Karpas-422 (cell line): ENCODE measurements around the gene KIAA0825. TPM values are rescaled to one million over a fixed set of nuclear protein-coding genes. Genes with fewer than 3 reads are reported as not detected.

Experiments
- DNase-seq: peaks from one replicate; pipeline ENCODE4 v3.0.0-alpha.2; 2015
- H2AFZ ChIP-seq: fragments of 200-600 bp; sonication (generic); 2 replicates; pipeline ENCODE4 v1.6.1; 2014; ENCODE audit warnings: antibody characterized with exemption, low read length, mixed read lengths
- H3K27ac ChIP-seq: fragments of 200-600 bp; sonication (generic); 2 replicates; pipeline ENCODE4 v1.5.1; 2014; ENCODE audit warnings: mild to moderate bottlenecking, low read length, moderate library complexity
- H3K27me3 ChIP-seq: fragments of 200-600 bp; sonication (generic); 2 replicates; pipeline ENCODE4 v1.6.1; 2014; ENCODE audit warnings: low read length, mixed read lengths
- H3K36me3 ChIP-seq: fragments of 200-600 bp; sonication (generic); 2 replicates; pipeline ENCODE4 v1.6.1; 2014; ENCODE audit warnings: low read length, mixed read lengths; ENCODE audit not compliant: insufficient read depth
- H3K4me1 ChIP-seq: fragments of 200-600 bp; sonication (generic); 2 replicates; pipeline ENCODE4 v1.6.1; 2014; ENCODE audit warnings: mild to moderate bottlenecking, low read length, mixed read lengths
- H3K4me2 ChIP-seq: fragments of 200-600 bp; sonication (generic); 2 replicates; pipeline ENCODE4 v1.6.1; 2014; ENCODE audit warnings: low read length, low read depth, mild to moderate bottlenecking; ENCODE audit not compliant: poor library complexity, severe bottlenecking
- H3K4me3 ChIP-seq: fragments of 200-600 bp; sonication (generic); 2 replicates; pipeline ENCODE4 v1.5.1; 2014; ENCODE audit warnings: mild to moderate bottlenecking, antibody characterized with exemption, low read length, mixed read lengths
- H3K79me2 ChIP-seq: fragments of 200-600 bp; sonication (generic); 2 replicates; pipeline ENCODE4 v1.6.1; 2014; ENCODE audit warnings: mild to moderate bottlenecking, low read length, mixed read lengths
- H3K9ac ChIP-seq: fragments of 200-600 bp; sonication (generic); 2 replicates; pipeline ENCODE4 v1.6.0; 2014; ENCODE audit warnings: low read length
- H3K9me2 ChIP-seq: fragments of 200-600 bp; sonication (generic), shearing (Covaris generic); replicated peaks from 2 replicates; pipeline ENCODE4 v1.6.0; 2014; ENCODE audit warnings: mild to moderate bottlenecking, low read length, moderate library complexity; ENCODE audit not compliant: insufficient read depth
- H3K9me3 ChIP-seq: fragments of 300-700, 200-600 bp; sonication (generic); 2 replicates; pipeline ENCODE4 v1.6.1; 2014; ENCODE audit warnings: low read length, mixed read lengths
- H4K20me1 ChIP-seq: fragments of 200-600 bp; sonication (generic); 2 replicates; pipeline ENCODE4 v1.6.1; 2014; ENCODE audit warnings: mild to moderate bottlenecking, antibody characterized with exemption, low read length, low read depth; ENCODE audit not compliant: insufficient read depth
- total RNA-seq: library from RNA; depleted of rRNA; stranded (reverse); fragments of >200 nt; shearing (Covaris generic); gene quantifications from 2 replicates; pipeline ENCODE4 v1.2.3, GENCODE V29; 2014; ENCODE audit warnings: low replicate concordance

The KIAA0825 gene
- total RNA-seq, 1 experiment from 2014 or later, result 2.0 TPM

DNA sequence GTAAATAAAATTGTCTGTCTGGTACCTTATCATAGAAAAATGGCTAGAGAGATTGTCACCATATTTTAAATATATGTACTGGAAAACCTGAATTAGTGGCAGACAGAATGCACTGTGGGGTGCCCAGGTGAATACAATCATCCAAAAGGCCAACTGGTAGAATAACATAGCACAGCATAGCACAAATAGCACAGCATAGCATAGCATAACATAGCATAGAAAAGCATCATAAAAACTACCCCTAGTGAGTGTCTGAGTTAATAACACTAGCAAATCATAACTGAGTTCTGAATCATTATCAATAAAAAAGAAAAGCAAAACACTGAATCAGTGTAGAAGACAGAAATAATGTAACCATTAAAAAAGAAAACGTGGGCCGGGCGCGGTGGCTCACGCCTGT is 102.3 kb downstream of the KIAA0825 start:
- DNase-seq, result no peak
- no peaks in the 10 kb centered on the region for H3K4me1 ChIP-seq
- H3K4me3 ChIP-seq, result no peak overlapping the region
- no peaks in the 10 kb centered on the region for H3K9me3 ChIP-seq
- H3K27me3 ChIP-seq, result no peaks in the 10 kb centered on the region
- H4K20me1 ChIP-seq, result no peaks in the 10 kb centered on the region
- no peak overlapping the region for H3K9ac ChIP-seq
- H3K9me2 ChIP-seq, result no peaks in the 10 kb centered on the region
- H3K36me3 ChIP-seq, result no peaks in the 10 kb centered on the region
- H2AFZ ChIP-seq, result no peak overlapping the region
- no peak overlapping the region for H3K4me2 ChIP-seq
- H3K27ac ChIP-seq, result no peak overlapping the region
- H3K79me2 ChIP-seq, result no peaks in the 10 kb centered on the region

DNA sequence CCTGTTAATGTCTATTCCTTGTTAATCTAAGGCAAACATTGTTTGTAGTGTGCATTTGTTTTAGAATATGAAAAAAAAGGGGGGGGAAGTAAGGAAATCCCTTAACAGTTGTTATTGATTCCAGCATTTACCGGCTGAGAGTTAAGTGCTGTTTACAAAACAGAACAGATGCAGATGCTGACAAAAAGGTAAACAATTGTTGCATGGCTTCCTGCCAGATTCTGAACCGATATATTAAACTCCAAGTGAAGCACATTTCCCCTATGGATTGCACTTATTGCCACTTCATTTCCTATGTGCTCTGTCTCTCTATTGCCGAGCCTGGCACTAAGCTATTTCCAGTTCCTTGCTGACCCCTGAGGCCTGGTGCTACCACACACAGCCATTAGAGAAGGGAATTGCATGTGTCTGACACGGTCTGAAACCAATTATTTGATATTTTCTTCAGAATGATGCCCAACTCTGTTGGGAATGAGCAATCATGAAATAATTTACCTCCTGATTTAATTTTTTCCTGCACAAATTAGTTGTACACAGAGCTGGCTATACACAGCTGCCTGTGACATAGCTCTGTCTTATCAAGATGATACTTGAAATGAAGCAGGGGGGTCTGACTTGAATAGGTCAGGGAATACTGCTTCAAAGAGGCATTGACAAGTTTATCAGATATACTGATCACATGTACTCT is 109.8 kb downstream of the KIAA0825 start:
- no peaks in the 10 kb centered on the region for H3K36me3 ChIP-seq
- no peak overlapping the region for H2AFZ ChIP-seq
- no peak overlapping the region for H3K4me2 ChIP-seq
- no peaks in the 10 kb centered on the region for H3K9me2 ChIP-seq
- H3K27ac ChIP-seq, result no peak overlapping the region
- H3K27me3 ChIP-seq, result no peaks in the 10 kb centered on the region
- no peak overlapping the region for H3K9ac ChIP-seq
- DNase-seq, result no peak
- H3K4me1 ChIP-seq, result no peaks in the 10 kb centered on the region
- no peaks in the 10 kb centered on the region for H3K79me2 ChIP-seq
- H3K9me3 ChIP-seq, result no peaks in the 10 kb centered on the region
- no peak overlapping the region for H3K4me3 ChIP-seq
- no peaks in the 10 kb centered on the region for H4K20me1 ChIP-seq

GRCh38 chr5:94505327-94506068 is 112.9 kb downstream of the KIAA0825 start:
- Histone ChIP-seq H3K4me1 (no peaks in the 10 kb centered on the region), H3K36me3 (no peaks in the 10 kb centered on the region), H3K27me3 (no peaks in the 10 kb centered on the region), H3K9me2 (no peaks in the 10 kb centered on the region), H3K4me3 (no peak overlapping the region), H3K27ac (no peak overlapping the region), H3K79me2 (no peaks in the 10 kb centered on the region), H2AFZ (no peak overlapping the region), H3K9me3 (no peaks in the 10 kb centered on the region), H3K4me2 (no peak overlapping the region), H3K9ac (no peak overlapping the region), H4K20me1 (no peaks in the 10 kb centered on the region)
- DNase-seq, result no peak

DNA sequence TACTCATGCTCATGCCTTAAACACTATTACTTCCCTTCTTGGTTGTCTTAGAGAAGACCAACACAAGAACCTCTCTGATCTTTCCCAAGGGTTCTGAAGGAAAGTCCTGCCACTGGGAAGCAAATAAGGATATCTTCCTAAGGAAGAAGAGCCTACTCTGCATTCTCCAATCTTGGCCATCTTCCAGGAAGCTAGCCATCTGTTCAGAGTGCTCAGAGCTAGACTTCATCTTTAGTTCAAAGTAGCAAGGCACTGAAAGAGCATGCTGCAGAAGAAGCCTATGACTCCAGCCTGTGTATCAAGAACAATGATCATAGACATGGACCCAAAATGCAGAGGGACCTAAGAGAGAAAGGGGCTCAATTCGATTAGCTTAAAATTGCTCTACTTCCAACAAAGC is 114.7 kb downstream of the KIAA0825 start:
- Histone ChIP-seq H3K4me2 (no peak overlapping the region), H3K9ac (no peak overlapping the region), H2AFZ (no peak overlapping the region), H3K27ac (no peak overlapping the region), H4K20me1 (no peaks in the 10 kb centered on the region), H3K4me1 (no peaks in the 10 kb centered on the region), H3K9me2 (no peaks in the 10 kb centered on the region), H3K27me3 (no peaks in the 10 kb centered on the region), H3K4me3 (no peak overlapping the region), H3K36me3 (no peaks in the 10 kb centered on the region), H3K9me3 (no peaks in the 10 kb centered on the region), H3K79me2 (no peaks in the 10 kb centered on the region)
- DNase-seq, result no peak

DNA sequence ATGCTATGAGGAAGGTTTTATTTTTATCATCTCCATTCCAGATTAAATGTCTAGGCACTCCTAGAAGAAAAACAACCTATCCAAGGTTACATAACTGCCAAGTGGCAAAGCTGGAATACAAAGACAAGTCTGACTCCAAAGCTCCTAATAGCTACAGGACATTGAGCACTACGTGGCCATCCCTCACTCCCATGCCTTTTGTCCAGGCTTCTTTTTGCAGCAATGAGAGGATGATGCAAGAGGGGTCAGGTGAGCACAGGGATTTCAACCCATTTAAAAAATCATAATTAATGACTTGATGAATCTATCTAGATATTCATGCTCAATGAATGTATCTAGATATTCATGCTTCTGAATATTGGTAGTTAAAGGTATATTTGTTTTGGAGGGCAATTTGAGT is 117.0 kb downstream of the KIAA0825 start:
- Histone ChIP-seq H3K9me3 (no peaks in the 10 kb centered on the region), H3K4me2 (no peak overlapping the region), H3K27me3 (no peaks in the 10 kb centered on the region), H4K20me1 (no peaks in the 10 kb centered on the region), H2AFZ (no peak overlapping the region), H3K4me1 (no peaks in the 10 kb centered on the region), H3K79me2 (no peaks in the 10 kb centered on the region), H3K4me3 (no peak overlapping the region), H3K9me2 (no peaks in the 10 kb centered on the region), H3K36me3 (no peaks in the 10 kb centered on the region), H3K9ac (no peak overlapping the region), H3K27ac (no peak overlapping the region)
- DNase-seq, result no peak

- Histone ChIP-seq H3K4me2 (no peak overlapping the region), H3K9ac (no peak overlapping the region), H3K4me3 (no peak overlapping the region), H3K79me2 (no peaks in the 10 kb centered on the region), H3K9me2 (no peaks in the 10 kb centered on the region), H3K27ac (no peak overlapping the region), H3K9me3 (no peaks in the 10 kb centered on the region), H3K27me3 (no peaks in the 10 kb centered on the region), H2AFZ (no peak overlapping the region), H3K4me1 (no peaks in the 10 kb centered on the region), H4K20me1 (no peaks in the 10 kb centered on the region), H3K36me3 (no peaks in the 10 kb centered on the region)
- DNase-seq, result no peak
These were observed 118.6 kb downstream of the KIAA0825 start for GRCh38 chr5:94499806-94500205.

DNA sequence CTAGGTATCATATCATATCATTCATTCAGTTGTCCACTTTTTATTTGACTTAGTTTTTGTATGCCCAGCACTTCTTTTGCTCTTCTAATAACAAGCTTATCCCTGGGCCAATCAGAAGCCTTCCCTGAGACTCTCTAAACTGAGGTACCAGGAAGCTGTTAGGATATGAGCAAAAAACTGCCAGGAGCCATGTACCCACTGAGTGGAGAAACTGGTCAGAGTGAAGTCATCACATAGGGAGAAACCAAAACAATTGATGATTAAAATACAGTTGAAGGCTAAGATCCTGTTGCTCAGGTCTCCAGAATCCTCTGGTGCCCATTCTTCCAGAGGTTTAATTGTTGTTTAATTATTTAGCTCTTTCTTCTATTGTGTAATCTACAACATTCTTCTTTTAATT is 120.2 kb downstream of the KIAA0825 start:
- H3K9me3 ChIP-seq, result no peaks in the 10 kb centered on the region

DNA sequence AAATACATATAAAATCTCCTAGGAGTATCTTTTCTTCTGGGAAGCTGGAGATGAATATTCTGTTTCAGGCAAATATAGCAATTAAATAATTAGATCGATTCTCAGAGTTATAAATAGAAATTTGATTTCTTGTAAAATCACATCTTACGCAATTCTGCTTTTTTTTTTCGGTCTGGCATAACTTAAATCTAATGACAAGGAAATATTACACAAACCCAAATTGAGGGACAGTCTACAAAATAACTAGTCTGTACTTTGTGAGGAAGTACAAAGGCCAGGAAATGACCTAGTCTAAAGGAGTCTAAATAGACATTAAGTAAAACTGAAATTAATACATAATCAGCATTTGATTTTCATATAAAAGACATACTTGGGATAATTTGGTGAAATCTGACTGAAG is 133.3 kb downstream of the KIAA0825 start:
- H2AFZ ChIP-seq, result no peak overlapping the region
- DNase-seq, result no peak
- H3K4me2 ChIP-seq, result no peak overlapping the region

More for the DNA sequence above, 120.2 kb downstream of the KIAA0825 start:
- H3K9ac ChIP-seq, result no peak overlapping the region
- no peaks in the 10 kb centered on the region for H4K20me1 ChIP-seq
- no peak overlapping the region for H3K4me3 ChIP-seq
- H3K36me3 ChIP-seq, result no peaks in the 10 kb centered on the region
- H3K9me2 ChIP-seq, result no peaks in the 10 kb centered on the region
- no peaks in the 10 kb centered on the region for H3K4me1 ChIP-seq
- no peak overlapping the region for H3K4me2 ChIP-seq
- no peaks in the 10 kb centered on the region for H3K79me2 ChIP-seq
- H3K27me3 ChIP-seq, result no peaks in the 10 kb centered on the region
- no peak overlapping the region for H2AFZ ChIP-seq
- no peak for DNase-seq
- no peak overlapping the region for H3K27ac ChIP-seq

More for the DNA sequence above, 133.3 kb downstream of the KIAA0825 start:
- Histone ChIP-seq H4K20me1 (no peaks in the 10 kb centered on the region), H3K4me3 (no peak overlapping the region), H3K27me3 (no peaks in the 10 kb centered on the region), H3K4me1 (no peaks in the 10 kb centered on the region), H3K9me2 (no peaks in the 10 kb centered on the region), H3K9ac (no peak overlapping the region), H3K9me3 (no peaks in the 10 kb centered on the region), H3K79me2 (no peaks in the 10 kb centered on the region), H3K27ac (no peak overlapping the region), H3K36me3 (no peaks in the 10 kb centered on the region)
